Stimulated activated naive B cell treated with anti-CD40 and anti-IgM and Interleukin-4, amounts not matched to agents 10 μg/mL and 1 μg/mL and 100 μg/mL, for 72 hours (primary cell): ENCODE data around the gene DOK4.
A peak's percentile ranks its signal among the peaks of the same experiment; 100 is the strongest.

Source experiments
- ATAC-seq, 2 donors: fragments of 150-1000 bp; cut with Tn5 transposase; replicated peaks; 2 replicates each; pipeline ENCODE4 v1.10.0; 2021; ENCODE audit warnings: moderate library complexity in 1 of 2
- DNase-seq: peaks from one replicate; pipeline ENCODE4 v3.0.0; 2021
- H3K27ac Mint-ChIP-seq: one replicate; pipeline ENCODE4 v1.8.0; 2022; ENCODE audit warnings: mild to moderate bottlenecking, mixed read lengths
- H3K27me3 Mint-ChIP-seq, 2 donors: one replicate each; pipeline ENCODE4 v1.8.0; 2022; ENCODE audit warnings: mixed read lengths in 2 of 2
- H3K36me3 Mint-ChIP-seq, 2 donors: one replicate each; pipeline ENCODE4 v1.8.0; 2022; ENCODE audit warnings: mixed read lengths in 2 of 2, mild to moderate bottlenecking in 1 of 2
- H3K4me1 Mint-ChIP-seq, 2 donors: one replicate each; pipeline ENCODE4 v1.8.0; 2022; ENCODE audit warnings: mixed read lengths in 2 of 2, mild to moderate bottlenecking in 1 of 2
- H3K4me3 Mint-ChIP-seq, 2 donors: one replicate each; pipeline ENCODE4 v1.8.0; 2022; ENCODE audit warnings: mild to moderate bottlenecking in 2 of 2, mixed read lengths in 2 of 2, moderate library complexity in 1 of 2
- H3K9me3 Mint-ChIP-seq, 2 donors: one replicate each; pipeline ENCODE4 v1.8.0; 2022; ENCODE audit warnings: mixed read lengths in 2 of 2, mild to moderate bottlenecking in 1 of 2

The DOK4 gene

GRCh38 chr16:57482845-57483545 lies 3.3 kb downstream of the DOK4 start:
- no peak for ATAC-seq
- no peak for DNase-seq
- H3K36me3 Mint-ChIP-seq = no peaks in the 10 kb centered on the region
- no peak overlapping the region for H3K4me3 Mint-ChIP-seq
- peaks cover 36 to 63% of the 10 kb centered on the region in 2 donors for H3K27me3 Mint-ChIP-seq
- peaks cover 32 to 45% of the 10 kb centered on the region in 2 donors for H3K4me1 Mint-ChIP-seq
- H3K27ac Mint-ChIP-seq = no peak overlapping the region
- H3K9me3 Mint-ChIP-seq = no peaks in the 10 kb centered on the region

GRCh38 chr16:57481421-57481820 lies 4.9 kb downstream of the DOK4 start:
- no peak for DNase-seq
- H3K27me3 Mint-ChIP-seq = peaks cover 36 to 63% of the 10 kb centered on the region in 2 donors
- peaks cover 28 to 51% of the 10 kb centered on the region in 2 donors for H3K4me1 Mint-ChIP-seq
- H3K27ac Mint-ChIP-seq = no peak overlapping the region
- no peaks in the 10 kb centered on the region for H3K36me3 Mint-ChIP-seq
- no peak for ATAC-seq
- no peak overlapping the region for H3K4me3 Mint-ChIP-seq
- no peaks in the 10 kb centered on the region for H3K9me3 Mint-ChIP-seq

- Mint-ChIP-seq H3K27ac (no peak overlapping the region), H3K27me3 (peaks cover 36 to 61% of the 10 kb centered on the region in 2 donors), H3K4me1 (peaks cover 31 to 52% of the 10 kb centered on the region in 2 donors), H3K4me3 (no peak overlapping the region), H3K9me3 (no peaks in the 10 kb centered on the region), H3K36me3 (no peaks in the 10 kb centered on the region)
- ATAC-seq = no peak
- DNase-seq = no peak
Observed at GRCh38 chr16:57480754-57481230, 5.5 kb downstream of the DOK4 start.

DNA sequence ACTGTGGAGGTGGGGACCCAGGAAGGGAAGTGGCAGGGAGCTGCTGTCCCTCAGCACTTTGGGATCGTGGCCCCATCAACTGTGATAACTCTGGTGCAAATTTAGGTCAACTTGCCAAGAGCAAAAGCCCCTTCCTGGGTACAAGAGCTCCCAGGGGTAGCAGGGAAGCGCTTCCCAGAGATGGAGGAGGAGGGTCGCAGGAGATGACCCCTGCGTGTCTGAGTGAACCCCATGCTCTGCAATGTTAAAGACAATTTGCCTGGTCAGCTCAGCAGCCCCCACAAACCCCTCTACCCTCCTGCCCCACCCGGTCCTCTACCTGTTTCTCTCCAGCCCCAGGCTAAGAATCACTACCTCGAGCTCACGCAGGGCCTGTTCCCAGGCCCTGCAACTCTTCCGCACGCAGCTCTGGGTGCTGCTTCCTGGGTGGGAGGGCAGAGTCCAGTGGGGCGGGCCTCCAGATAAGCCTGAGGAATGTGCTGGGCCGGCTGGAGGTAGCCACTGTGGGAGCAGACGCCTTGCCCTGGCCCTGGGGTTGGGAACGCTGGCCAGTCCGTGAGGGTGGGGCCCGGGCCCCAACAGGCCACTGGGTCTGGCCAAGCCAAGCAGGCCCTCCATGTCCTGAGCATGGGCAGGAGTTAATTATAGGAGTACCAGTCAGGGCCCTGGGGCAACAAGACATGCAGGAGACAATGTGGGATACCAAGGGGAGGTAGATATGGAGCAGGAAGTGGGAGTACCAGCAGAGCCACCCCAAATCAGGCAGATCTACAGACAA lies 6.1 kb downstream of the DOK4 start:
- DNase-seq (no peak), ATAC-seq (no peak)
- no peaks in the 10 kb centered on the region for H3K36me3 Mint-ChIP-seq
- H3K27me3 Mint-ChIP-seq = peaks cover 31 to 55% of the 10 kb centered on the region in 2 donors
- H3K4me1 Mint-ChIP-seq = peaks cover 31 to 52% of the 10 kb centered on the region in 2 donors
- peak overlapping the region in 1 of 2 donors; percentile 39 for H3K4me3 Mint-ChIP-seq
- H3K27ac Mint-ChIP-seq = no peak overlapping the region
- no peaks in the 10 kb centered on the region for H3K9me3 Mint-ChIP-seq

DNA sequence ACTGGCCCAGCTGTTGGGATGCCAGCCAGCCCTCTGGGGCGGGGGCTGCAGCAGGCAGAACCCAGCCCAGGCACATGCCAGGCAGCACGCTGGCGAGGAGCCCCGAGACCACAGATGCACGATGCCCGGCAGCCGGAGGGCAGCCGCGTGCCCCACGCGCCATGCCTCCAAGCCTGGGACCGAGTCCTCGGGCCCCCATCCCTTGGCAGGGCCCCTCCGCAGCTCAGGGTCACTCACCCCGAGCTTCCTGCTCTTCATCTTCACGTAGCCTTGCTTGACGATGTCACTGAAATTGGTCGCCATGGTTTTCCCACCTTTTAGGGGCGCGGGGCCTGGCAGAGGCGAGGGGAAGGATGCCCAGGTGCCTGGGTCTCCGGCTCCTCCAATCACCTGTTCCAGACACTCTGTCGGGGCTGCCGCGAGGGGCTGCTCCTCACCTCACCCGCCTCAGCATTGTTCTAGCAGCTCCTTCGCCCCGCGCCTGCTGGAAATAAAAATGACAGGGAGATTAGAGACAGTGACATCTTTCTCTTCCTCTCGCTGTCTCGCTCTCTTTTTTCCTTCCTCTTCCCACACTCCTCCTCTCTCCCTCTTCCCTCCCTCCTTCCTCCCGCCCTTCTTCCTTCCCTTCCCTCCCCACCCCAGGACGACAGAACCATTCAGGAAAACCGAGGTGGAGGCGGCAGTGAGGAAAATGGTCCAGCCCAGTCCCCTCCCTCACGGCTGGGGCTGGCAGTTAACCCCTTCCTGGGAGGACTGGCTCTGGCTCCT lies 6.9 kb downstream of the DOK4 start:
- ATAC-seq (no peak), DNase-seq (no peak)
- Mint-ChIP-seq H3K36me3 (no peaks in the 10 kb centered on the region), H3K9me3 (no peaks in the 10 kb centered on the region), H3K27me3 (peaks cover 24 to 47% of the 10 kb centered on the region in 2 donors), H3K4me3 (peak overlapping the region; percentile 66 to 74), H3K27ac (no peak overlapping the region), H3K4me1 (peaks cover 32 to 55% of the 10 kb centered on the region in 2 donors)

GRCh38 chr16:57478396-57479204 lies 7.7 kb downstream of the DOK4 start:
- DNase-seq = no peak
- Mint-ChIP-seq H3K36me3 (peaks cover 3 to 4% of the 10 kb centered on the region in 2 donors), H3K27me3 (peaks cover 18 to 43% of the 10 kb centered on the region in 2 donors), H3K4me3 (peak overlapping the region; percentile 51 to 74), H3K27ac (peak overlapping the region; percentile 59), H3K9me3 (no peaks in the 10 kb centered on the region), H3K4me1 (peaks cover 32 to 55% of the 10 kb centered on the region in 2 donors)
- ATAC-seq = peak; percentile 78

GRCh38 chr16:57477531-57478202 lies 8.6 kb downstream of the DOK4 start:
- no peak for DNase-seq
- ATAC-seq = no peak
- no peak overlapping the region for H3K27ac Mint-ChIP-seq
- peak overlapping the region in 1 of 2 donors; percentile 17 for H3K4me3 Mint-ChIP-seq
- H3K4me1 Mint-ChIP-seq = peaks cover 32 to 55% of the 10 kb centered on the region in 2 donors
- H3K9me3 Mint-ChIP-seq = no peaks in the 10 kb centered on the region
- peaks cover 3 to 4% of the 10 kb centered on the region in 2 donors for H3K36me3 Mint-ChIP-seq
- H3K27me3 Mint-ChIP-seq = peaks cover 18 to 37% of the 10 kb centered on the region in 2 donors

DNA sequence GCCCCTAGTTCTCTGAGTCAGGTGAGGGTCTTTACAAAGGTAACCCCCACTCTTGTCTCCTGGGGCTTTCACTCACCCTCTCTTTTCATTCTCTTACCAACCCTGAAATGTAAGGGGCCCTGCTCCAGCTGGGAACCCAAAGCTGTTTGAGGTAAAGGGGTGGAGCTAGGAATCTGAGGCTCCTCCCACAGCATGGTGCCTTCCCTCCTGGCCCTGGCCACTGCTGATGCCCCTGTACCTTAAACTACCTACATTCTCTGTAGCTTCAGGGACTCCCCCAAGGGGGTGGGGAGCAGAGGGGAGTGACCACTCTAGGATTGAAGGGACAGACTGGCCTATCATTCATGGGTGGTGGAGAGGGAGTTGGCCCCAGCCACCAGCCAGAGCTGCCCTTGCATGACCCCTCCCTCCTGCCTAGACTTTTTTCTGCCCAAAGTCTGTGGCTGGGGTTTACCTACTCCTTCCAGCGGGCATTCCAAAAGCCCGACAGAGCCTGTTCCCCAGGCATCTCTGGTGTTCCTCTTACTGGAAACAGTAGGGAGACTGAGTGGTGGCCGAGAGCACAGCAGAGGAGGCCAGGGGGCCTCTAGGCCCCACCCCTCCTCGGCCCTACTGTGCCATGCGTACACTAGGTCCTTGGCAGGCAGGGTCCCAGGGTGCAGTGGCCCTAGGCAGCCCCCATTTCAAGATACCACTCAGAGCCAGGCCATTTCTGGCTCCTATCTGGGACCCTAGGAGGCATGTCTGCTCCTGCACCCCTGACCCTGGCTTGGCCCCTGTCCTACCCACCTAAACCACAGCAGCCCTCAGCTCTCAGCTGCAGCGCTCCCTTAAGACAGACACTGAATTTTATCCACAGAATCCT lies 9.5 kb downstream of the DOK4 start:
- Mint-ChIP-seq H3K27ac (no peak overlapping the region), H3K27me3 (peaks cover 18 to 28% of the 10 kb centered on the region in 2 donors), H3K36me3 (peaks cover 6 to 11% of the 10 kb centered on the region in 2 donors), H3K4me1 (peaks cover 34 to 55% of the 10 kb centered on the region in 2 donors), H3K4me3 (no peak overlapping the region), H3K9me3 (no peaks in the 10 kb centered on the region)
- DNase-seq (no peak), ATAC-seq (no peak)

DNA sequence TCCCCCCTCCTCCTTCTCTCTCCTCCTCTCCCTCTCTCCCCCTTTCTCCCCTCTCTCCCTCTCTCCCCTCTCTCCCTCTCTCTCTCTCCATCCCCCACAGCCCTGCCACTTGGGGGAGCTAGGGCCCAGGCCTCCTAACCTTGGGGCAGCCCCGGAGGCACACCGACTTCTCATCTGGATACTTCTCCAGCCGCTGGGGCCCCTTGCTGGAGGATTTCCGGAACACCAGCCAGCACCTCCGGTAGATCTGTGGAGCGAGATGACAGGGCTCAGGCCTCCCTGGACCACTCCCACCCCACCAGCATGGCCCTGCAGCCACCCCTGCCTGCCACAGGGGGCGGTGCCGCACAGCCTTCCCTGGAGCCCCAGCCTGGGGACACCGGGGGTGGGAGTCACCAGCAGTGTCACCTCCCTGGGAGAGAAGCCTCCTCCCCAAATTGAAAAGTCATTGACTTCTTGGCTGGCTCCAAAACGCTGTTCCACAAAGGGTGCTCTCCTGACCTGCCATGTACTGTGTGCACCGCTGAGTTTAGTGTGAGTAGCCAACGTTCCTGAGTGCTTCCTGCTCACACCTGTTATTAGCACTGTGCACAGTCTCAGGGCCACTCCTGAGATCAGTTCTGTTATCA lies 10.5 kb downstream of the DOK4 start:
- peak; percentile 60 for DNase-seq
- no peak overlapping the region for H3K4me3 Mint-ChIP-seq
- peak overlapping the region; percentile 14 for H3K27ac Mint-ChIP-seq
- H3K9me3 Mint-ChIP-seq = no peaks in the 10 kb centered on the region
- peaks cover 11 to 18% of the 10 kb centered on the region in 2 donors for H3K27me3 Mint-ChIP-seq
- peaks cover 34 to 55% of the 10 kb centered on the region in 2 donors for H3K4me1 Mint-ChIP-seq
- peaks cover 10 to 11% of the 10 kb centered on the region in 2 donors for H3K36me3 Mint-ChIP-seq
- ATAC-seq = peak; percentile 77 to 83

DNA sequence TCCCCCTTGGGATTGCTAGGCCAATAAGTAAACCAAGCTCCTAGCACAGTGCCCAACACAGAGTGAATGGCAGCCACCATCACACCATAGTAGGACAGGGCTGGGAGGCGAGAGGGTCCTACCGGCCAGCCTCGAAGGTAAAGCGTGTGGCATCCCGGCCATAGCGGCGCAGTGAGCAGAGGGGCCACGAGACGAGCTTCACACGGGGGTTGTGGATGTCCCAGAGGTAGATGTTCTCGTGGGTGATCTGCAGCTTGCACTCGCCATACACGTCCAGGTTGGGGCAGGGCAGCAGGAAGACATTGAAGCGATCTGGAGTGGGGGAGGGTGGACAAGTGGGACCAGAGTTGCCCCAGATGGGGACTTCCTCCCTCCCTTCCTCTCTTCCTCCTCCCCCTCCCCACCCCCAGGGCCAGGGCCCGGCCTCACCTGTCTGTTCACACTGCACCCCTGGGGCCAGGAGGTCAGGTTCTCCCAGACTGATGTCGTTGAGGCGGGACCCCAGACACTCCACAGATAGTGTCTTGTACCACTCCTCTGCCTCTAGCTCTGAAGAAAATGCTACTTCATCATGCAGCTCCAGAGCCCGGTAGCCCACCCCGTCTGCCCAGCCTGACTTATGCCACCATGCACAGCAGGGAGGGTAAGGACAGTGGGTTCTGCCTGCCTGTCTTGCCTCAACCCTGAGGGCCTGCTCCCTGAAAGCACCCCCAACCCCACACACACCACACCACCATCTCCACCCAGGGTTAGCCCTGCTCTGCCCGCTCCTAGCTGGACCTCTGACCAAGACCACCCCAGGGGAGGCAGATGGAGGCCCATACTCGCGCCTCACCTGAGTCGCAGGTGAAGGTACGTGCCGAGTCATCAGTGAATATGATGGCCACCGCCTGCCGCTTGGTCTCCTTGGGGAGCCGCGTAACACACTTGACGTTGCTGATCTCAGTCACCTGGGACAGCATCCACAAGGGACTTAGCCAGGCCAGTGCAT lies 11.3 kb downstream of the DOK4 start:
- peaks cover 13 to 14% of the 10 kb centered on the region in 2 donors for H3K36me3 Mint-ChIP-seq
- H3K27me3 Mint-ChIP-seq = peaks cover 3 to 11% of the 10 kb centered on the region in 2 donors
- H3K4me1 Mint-ChIP-seq = peaks cover 29 to 49% of the 10 kb centered on the region in 2 donors
- H3K27ac Mint-ChIP-seq = peak overlapping the region; percentile 37
- DNase-seq (no peak), ATAC-seq (no peak)
- no peaks in the 10 kb centered on the region for H3K9me3 Mint-ChIP-seq
- no peak overlapping the region for H3K4me3 Mint-ChIP-seq

- peaks cover 20 to 25% of the 10 kb centered on the region in 2 donors for H3K36me3 Mint-ChIP-seq
- DNase-seq (no peak), ATAC-seq (no peak)
- no peaks in the 10 kb centered on the region for H3K9me3 Mint-ChIP-seq
- peaks cover 0 to 5% of the 10 kb centered on the region in 2 donors for H3K27me3 Mint-ChIP-seq
- H3K27ac Mint-ChIP-seq = no peak overlapping the region
- no peak overlapping the region for H3K4me3 Mint-ChIP-seq
- peaks cover 23 to 40% of the 10 kb centered on the region in 2 donors for H3K4me1 Mint-ChIP-seq
Observed at GRCh38 chr16:57473906-57474305, 12.4 kb downstream of the DOK4 start.
